Fibroblast of lung (primary cell): ENCODE measurements around the gene RGS5. TPM values are rescaled to one million over a fixed set of nuclear protein-coding genes. Genes with fewer than 3 reads are reported as not detected.

ENCODE experiments used
- DNase-seq, 2 donors: peaks; one replicate each; pipeline versions ENCODE4 v3.0.0 to v3.0.0-alpha.2; 2010; ENCODE audit warnings: low read depth in 2 of 2
- H2AFZ ChIP-seq: 2 replicates; pipeline ENCODE4 v1.5.1; 2012; ENCODE audit warnings: low read length, control low read depth, inconsistent platforms
- H3K27ac ChIP-seq: 2 replicates; pipeline ENCODE4 v1.5.1; 2011; ENCODE audit warnings: low read length, control low read depth; ENCODE audit not compliant: insufficient read depth
- H3K27me3 ChIP-seq: 2 replicates; pipeline ENCODE4 v1.5.1; 2011; ENCODE audit warnings: mild to moderate bottlenecking, low read length; ENCODE audit not compliant: control insufficient read depth, insufficient read depth
- H3K36me3 ChIP-seq: 2 replicates; pipeline ENCODE4 v1.5.1; 2011; ENCODE audit warnings: low read length; ENCODE audit not compliant: control insufficient read depth, insufficient read depth
- H3K4me1 ChIP-seq: 2 replicates; pipeline ENCODE4 v1.5.1; 2011; ENCODE audit warnings: low read length; ENCODE audit not compliant: control insufficient read depth, insufficient read depth; ENCODE audit errors: extremely low read depth
- H3K4me2 ChIP-seq: 2 replicates; pipeline ENCODE4 v1.5.1; 2011; ENCODE audit warnings: low read length, control low read depth; ENCODE audit not compliant: insufficient read depth; ENCODE audit errors: extremely low read depth
- H3K4me3 ChIP-seq, 4 experiments: fragments of 200-600 bp in 1 of 4; sonication (generic) in 1 of 4; replicated peaks in 1 of 4; 2 replicates each; pipeline ENCODE4 v1.5.1; 2011 to 2016; ENCODE audit warnings: low read length in 4 of 4, low read depth in 3 of 4, mild to moderate bottlenecking in 3 of 4, control low read depth in 2 of 4, inconsistent platforms in 1 of 4, mixed read lengths in 1 of 4; ENCODE audit not compliant: insufficient read depth in 1 of 4; ENCODE audit errors: control extremely low read depth in 1 of 4
- H3K79me2 ChIP-seq: 2 replicates; pipeline ENCODE4 v1.5.1; 2012; ENCODE audit warnings: mild to moderate bottlenecking, low read length, inconsistent platforms; ENCODE audit not compliant: control insufficient read depth, insufficient read depth
- H3K9ac ChIP-seq: 2 replicates; pipeline ENCODE4 v1.5.1; 2011; ENCODE audit warnings: mild to moderate bottlenecking, low read length, control low read depth; ENCODE audit not compliant: insufficient read depth
- H3K9me3 ChIP-seq: 2 replicates; pipeline ENCODE4 v1.5.1; 2012; ENCODE audit warnings: low read depth, low read length; ENCODE audit not compliant: control insufficient read depth, insufficient read depth
- H4K20me1 ChIP-seq: 2 replicates; pipeline ENCODE4 v1.5.1; 2011; ENCODE audit warnings: low read length; ENCODE audit not compliant: control insufficient read depth, insufficient read depth; ENCODE audit errors: extremely low read depth
- CTCF ChIP-seq, 2 donors: IDR thresholded peaks in 1 of 2; conservative IDR thresholded peaks in 1 of 2; 1 replicate in 1 of 2; 2 replicates in 1 of 2; pipeline ENCODE4 v1.5.1; 2011 to 2012; ENCODE audit warnings: low read length in 2 of 2, control low read depth in 1 of 2, inconsistent platforms in 1 of 2, low read depth in 1 of 2, mild to moderate bottlenecking in 1 of 2
- EZH2 ChIP-seq: IDR thresholded peaks from 2 replicates; pipeline ENCODE4 v1.5.1; 2012; ENCODE audit warnings: low read length, control low read depth, mild to moderate bottlenecking; ENCODE audit errors: missing control alignments
- polyA plus RNA-seq, 2 donors: library from polyadenylated mRNA; depleted of rRNA in 1 of 2; stranded (reverse) in 1 of 2; unstranded in 1 of 2; fragments of >200 nt; gene quantifications; 2 replicates each; pipeline ENCODE4 v1.2.1, GENCODE V29; 2011 to 2012; ENCODE audit warnings: missing spikeins in 1 of 2
- total RNA-seq: library from RNA; depleted of rRNA; stranded (reverse); fragments of >200 nt; gene quantifications from 2 replicates; pipeline ENCODE4 v1.2.1, GENCODE V29; 2014

The RGS5 gene
- total and polyA plus RNA-seq, 2 donors (not counting 1 experiment from before 2014, with no cell fraction given), result 6.6 to 12.3 TPM

- Histone ChIP-seq H3K79me2 (no peaks in the 10 kb centered on the region), H3K27me3 (no peaks in the 10 kb centered on the region), H3K4me3 (no peak overlapping the region), H4K20me1 (no peaks in the 10 kb centered on the region), H3K9ac (no peak overlapping the region), H3K27ac (no peak overlapping the region), H3K4me2 (no peak overlapping the region), H2AFZ (no peak overlapping the region), H3K9me3 (no peaks in the 10 kb centered on the region), H3K36me3 (no peaks in the 10 kb centered on the region), H3K4me1 (peaks cover 4% of the 10 kb centered on the region)
- peak in 1 of 2 donors; percentile 14 for DNase-seq
- no peak for TF ChIP-seq EZH2
- TF ChIP-seq CTCF (conservative IDR thresholded peaks at IDR 0.05 in 1 of 2, IDR thresholded peaks at IDR 0.05 in 1 of 2; ENCODE audit: low read depth in 1 of 2, low read length in 2 of 2), result no peak
These were observed 845 bp upstream of the RGS5 start for GRCh38 chr1:163203561-163203960.

- no peak overlapping the region for H3K4me2 ChIP-seq
- H2AFZ ChIP-seq, result no peak overlapping the region
- H3K9me3 ChIP-seq, result no peaks in the 10 kb centered on the region
- TF ChIP-seq CTCF (conservative IDR thresholded peaks at IDR 0.05 in 1 of 2, IDR thresholded peaks at IDR 0.05 in 1 of 2; ENCODE audit: low read depth in 1 of 2, low read length in 2 of 2), result no peak
- H3K4me3 ChIP-seq, result no peak overlapping the region
- H3K4me1 ChIP-seq, result peaks cover 4% of the 10 kb centered on the region
- DNase-seq, result no peak
- H3K9ac ChIP-seq, result no peak overlapping the region
- H3K79me2 ChIP-seq, result no peaks in the 10 kb centered on the region
- no peaks in the 10 kb centered on the region for H3K36me3 ChIP-seq
- H3K27me3 ChIP-seq, result no peaks in the 10 kb centered on the region
- no peak overlapping the region for H3K27ac ChIP-seq
- H4K20me1 ChIP-seq, result no peaks in the 10 kb centered on the region
These were observed 810 bp downstream of the RGS5 start for GRCh38 chr1:163201906-163202305.

- TF ChIP-seq EZH2, result no peak
- TF ChIP-seq CTCF (conservative IDR thresholded peaks at IDR 0.05 in 1 of 2, IDR thresholded peaks at IDR 0.05 in 1 of 2; ENCODE audit: low read depth in 1 of 2, low read length in 2 of 2), result no peak
- H3K9ac ChIP-seq, result no peak overlapping the region
- no peaks in the 10 kb centered on the region for H3K79me2 ChIP-seq
- H3K9me3 ChIP-seq, result no peaks in the 10 kb centered on the region
- no peaks in the 10 kb centered on the region for H3K36me3 ChIP-seq
- no peak overlapping the region for H3K4me2 ChIP-seq
- H3K27ac ChIP-seq, result no peak overlapping the region
- no peaks in the 10 kb centered on the region for H3K27me3 ChIP-seq
- no peak overlapping the region for H2AFZ ChIP-seq
- peak in 1 of 2 donors; percentile 23 for DNase-seq
- no peak overlapping the region for H3K4me3 ChIP-seq
- no peaks in the 10 kb centered on the region for H3K4me1 ChIP-seq
- H4K20me1 ChIP-seq, result no peaks in the 10 kb centered on the region
These were observed 5.7 kb downstream of the RGS5 start for GRCh38 chr1:163197022-163197421.
